Left ventricle myocardium inferior (tissue), 1 donor: ENCODE measurements around the gene SMIM29. TPM values are rescaled to one million over a fixed set of nuclear protein-coding genes. Genes with fewer than 3 reads are reported as not detected.
"Not testable (repeated sequence)": the region's sequence is repeated elsewhere in the genome, so short reads cannot be mapped to it uniquely, and the experiment has no call there.

Experiments
- DNase-seq: peaks from one replicate; pipeline ENCODE4 v3.0.0-alpha.2; 2020
- H3K27ac ChIP-seq: fragments of 200-600 bp; replicated peaks from 2 replicates; pipeline ENCODE4 v1.8.0; 2021
- H3K27me3 ChIP-seq: fragments of 200-600 bp; 2 replicates; pipeline ENCODE4 v1.8.0; 2021; ENCODE audit warnings: low read depth
- H3K36me3 ChIP-seq: fragments of 200-600 bp; 2 replicates; pipeline ENCODE4 v1.8.0; 2021
- H3K4me1 ChIP-seq: fragments of 200-600 bp; 2 replicates; pipeline ENCODE4 v1.8.0; 2021
- H3K4me3 ChIP-seq: fragments of 200-600 bp; 2 replicates; pipeline ENCODE4 v1.8.0; 2021; ENCODE audit warnings: mild to moderate bottlenecking, moderate library complexity
- H3K9me3 ChIP-seq: fragments of 200-600 bp; replicated peaks from 2 replicates; pipeline ENCODE4 v1.8.0; 2021
- intact Hi-C: fragments of 100-400 bp; cut with micrococcal nuclease; formaldehyde crosslinking; loops from one replicate; pipeline ENCODE4 v1.11.0; 2022
- total RNA-seq: library from RNA; stranded (reverse); fragmentation: NEBNext Ultra II Directional; extraction: Animal tissue kit (Norgen Biotek cat#: 25700); gene quantifications from one replicate; pipeline ENCODE4 v1.2.1, GENCODE V29; 2021
- TF ChIP-seq, protein P1 (sequence below): fragments of 200-600 bp; IDR thresholded peaks from 2 replicates; pipeline ENCODE4 v1.8.0; 2021; ENCODE audit warnings: antibody characterized with exemption, mild to moderate bottlenecking, borderline replicate concordance
- donor health status: DM: no; HTN: yes; CAD: no; lungs with severe emphysema.

Gene SMIM29
- total RNA-seq, 1 donor from 2014 or later, result 27.1 TPM

DNA sequence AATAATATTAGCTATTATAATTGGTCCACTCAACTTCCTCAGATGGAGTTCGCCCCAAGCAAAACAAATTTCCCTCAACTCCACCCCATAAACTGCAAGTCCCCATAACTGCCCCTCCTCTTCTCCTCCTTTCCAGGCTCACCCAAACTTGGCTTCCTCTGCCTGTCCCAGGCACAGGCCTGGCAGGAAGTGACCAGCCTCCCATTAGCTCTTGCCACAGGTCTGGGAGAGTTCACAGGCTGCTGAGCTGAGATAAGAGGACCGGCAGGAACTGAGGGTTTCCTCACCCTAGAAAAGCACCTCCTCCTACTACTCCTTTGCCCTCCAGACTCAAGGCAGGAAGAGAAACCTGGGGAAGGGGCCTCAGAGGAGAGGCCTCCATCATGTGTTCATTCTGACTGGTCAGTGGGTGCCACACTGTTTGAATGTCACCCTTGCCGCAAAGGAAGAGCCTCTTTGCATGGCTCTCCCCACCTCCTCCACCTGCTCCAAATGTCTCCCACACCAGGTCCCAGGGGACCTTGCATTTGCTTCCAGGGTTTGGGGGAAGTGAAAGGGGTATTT lies 24.5 kb upstream of the SMIM29 start:
- TF ChIP-seq, protein P1, sequence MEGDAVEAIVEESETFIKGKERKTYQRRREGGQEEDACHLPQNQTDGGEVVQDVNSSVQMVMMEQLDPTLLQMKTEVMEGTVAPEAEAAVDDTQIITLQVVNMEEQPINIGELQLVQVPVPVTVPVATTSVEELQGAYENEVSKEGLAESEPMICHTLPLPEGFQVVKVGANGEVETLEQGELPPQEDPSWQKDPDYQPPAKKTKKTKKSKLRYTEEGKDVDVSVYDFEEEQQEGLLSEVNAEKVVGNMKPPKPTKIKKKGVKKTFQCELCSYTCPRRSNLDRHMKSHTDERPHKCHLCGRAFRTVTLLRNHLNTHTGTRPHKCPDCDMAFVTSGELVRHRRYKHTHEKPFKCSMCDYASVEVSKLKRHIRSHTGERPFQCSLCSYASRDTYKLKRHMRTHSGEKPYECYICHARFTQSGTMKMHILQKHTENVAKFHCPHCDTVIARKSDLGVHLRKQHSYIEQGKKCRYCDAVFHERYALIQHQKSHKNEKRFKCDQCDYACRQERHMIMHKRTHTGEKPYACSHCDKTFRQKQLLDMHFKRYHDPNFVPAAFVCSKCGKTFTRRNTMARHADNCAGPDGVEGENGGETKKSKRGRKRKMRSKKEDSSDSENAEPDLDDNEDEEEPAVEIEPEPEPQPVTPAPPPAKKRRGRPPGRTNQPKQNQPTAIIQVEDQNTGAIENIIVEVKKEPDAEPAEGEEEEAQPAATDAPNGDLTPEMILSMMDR, result no peak
- intact Hi-C loops, result no loop called here
- H3K9me3 ChIP-seq, result no peaks in the 10 kb centered on the region
- no peaks in the 10 kb centered on the region for H3K27me3 ChIP-seq
- no peak overlapping the region for H3K4me3 ChIP-seq
- peaks cover 2% of the 10 kb centered on the region for H3K36me3 ChIP-seq
- H3K27ac ChIP-seq, result peak overlapping the region; percentile 87
- H3K4me1 ChIP-seq, result peaks cover 53% of the 10 kb centered on the region
- DNase-seq, result peak; percentile 52

DNA sequence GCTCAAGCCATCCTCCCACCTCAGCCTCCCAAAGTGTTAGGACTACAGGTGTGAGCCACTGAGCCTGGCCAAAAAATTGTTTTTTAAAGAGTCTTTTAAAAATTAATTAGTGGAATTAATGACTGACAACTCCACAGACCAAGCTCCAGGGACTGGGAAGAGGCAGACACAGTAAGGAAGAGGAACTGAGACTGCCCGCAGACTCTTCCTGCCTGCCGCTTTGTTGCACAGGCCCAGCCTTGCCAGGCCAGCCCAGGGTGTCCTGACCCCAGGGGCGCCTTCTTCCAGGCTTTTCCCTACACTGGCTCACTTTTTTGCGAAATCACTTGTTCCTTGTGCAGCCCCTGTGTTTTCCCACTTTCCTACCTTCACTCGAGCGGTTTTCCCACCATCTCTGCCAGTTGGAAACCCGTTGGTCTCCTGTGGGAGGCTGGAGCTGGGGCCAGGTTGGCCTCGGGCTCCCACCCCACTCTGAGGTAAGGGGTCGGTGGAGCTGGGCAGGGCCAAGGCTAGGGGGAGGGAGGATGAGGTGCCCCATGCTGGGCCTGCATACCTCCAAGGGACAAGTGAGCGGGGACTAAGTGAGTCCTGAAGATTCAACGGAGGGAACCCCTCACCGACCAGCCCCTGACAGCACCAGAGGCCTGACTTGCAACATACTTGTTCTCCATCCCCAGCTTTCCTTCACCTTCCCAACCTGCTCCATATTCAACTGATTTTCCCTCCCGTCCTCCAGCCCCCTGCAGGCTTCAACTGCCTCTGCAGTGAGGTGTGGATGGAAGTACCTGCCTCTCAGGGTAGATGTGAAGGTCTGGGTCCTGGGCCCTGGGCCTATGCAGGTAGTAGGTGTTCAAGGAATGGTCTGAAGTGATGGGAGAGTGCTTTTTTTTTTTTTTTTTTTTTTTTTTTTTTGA lies 23.5 kb upstream of the SMIM29 start:
- peaks cover 43% of the 10 kb centered on the region for H3K4me1 ChIP-seq
- no peaks in the 10 kb centered on the region for H3K36me3 ChIP-seq
- peak; percentile 24 for DNase-seq
- H3K4me3 ChIP-seq, result no peak overlapping the region
- H3K9me3 ChIP-seq, result no peaks in the 10 kb centered on the region
- H3K27ac ChIP-seq, result peak overlapping the region; percentile 87
- intact Hi-C loops, result no loop called here
- H3K27me3 ChIP-seq, result no peaks in the 10 kb centered on the region
- TF ChIP-seq, protein P1, result no peak

DNA sequence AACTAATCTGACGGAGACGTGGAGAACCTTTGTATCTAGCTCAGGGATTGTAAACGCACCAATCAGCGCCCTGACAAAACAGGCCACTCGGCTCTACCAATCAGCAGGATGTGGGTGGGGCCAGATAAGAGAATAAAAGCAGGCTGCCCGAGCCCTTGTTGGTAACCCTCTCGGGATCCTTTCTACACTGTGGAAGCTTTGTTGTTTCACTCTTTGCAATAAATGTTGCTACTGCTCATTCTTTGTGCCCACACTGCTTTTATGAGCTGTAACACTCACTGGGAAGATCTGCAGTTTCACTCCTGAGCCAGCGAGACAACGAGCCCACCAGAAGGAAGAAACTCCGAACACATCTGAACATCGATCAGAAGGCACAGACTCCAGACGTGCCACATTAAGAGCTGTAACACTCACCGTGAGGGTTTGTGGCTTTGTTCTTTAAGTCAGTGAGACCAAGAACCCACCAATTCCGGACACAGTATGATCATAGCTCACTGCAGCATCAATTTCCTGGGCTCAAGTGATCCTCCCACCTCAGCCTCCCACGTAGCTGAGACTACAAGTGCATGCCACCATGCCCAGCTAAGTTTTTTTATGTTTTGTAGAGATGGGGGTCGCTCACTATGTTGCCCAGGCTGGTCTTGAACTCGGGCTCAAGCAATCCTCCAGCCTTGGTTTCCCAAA lies 21.0 kb upstream of the SMIM29 start:
- peaks cover 22% of the 10 kb centered on the region for H3K4me1 ChIP-seq
- H3K27ac ChIP-seq, H3K9me3 ChIP-seq, DNase-seq, H3K27me3 ChIP-seq, H3K4me3 ChIP-seq, H3K36me3 ChIP-seq, intact Hi-C loops: not testable (repeated sequence)

DNA sequence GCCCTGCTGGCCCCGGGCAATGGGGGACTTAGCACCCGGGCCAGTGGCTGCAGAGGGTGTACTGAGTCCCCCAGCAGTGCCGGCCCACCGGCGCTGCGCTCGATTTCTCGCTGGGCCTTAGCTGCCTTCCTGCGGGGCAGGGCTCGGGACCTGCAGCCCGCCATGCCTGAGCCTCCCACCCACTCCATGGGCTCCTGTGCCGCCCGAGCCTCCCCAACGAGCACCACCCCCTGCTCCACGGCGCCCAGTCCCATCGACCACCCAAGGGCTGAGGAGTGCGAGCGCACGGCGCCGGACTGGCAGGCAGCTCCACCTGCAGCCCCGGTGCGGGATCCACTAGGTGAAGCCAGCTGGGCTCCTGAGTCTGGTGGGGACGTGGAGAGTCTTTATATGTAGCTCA lies 20.3 kb upstream of the SMIM29 start:
- H3K36me3 ChIP-seq, intact Hi-C loops: not testable (repeated sequence)

DNA sequence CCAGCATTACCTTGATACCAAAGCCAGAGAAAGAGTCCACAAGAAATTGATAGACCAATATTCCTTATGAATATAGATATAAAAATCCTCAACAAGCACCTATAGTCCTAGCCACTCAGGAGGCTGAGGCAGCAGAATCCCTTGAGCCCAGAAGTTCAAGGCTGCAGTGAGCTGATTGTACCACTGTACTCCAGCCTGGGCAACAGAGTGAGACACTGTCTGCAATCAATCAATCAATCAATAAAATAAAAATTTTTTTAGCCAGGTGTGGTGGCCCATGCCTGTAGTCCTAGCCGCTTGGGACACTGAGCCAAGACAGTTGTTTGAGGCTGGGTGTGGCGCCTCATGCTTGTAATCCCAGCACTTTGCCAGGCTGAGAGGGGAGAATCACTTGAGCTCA lies 18.9 kb upstream of the SMIM29 start:
- H3K4me3 ChIP-seq, result no peak overlapping the region
- H3K9me3 ChIP-seq, result peaks cover 11% of the 10 kb centered on the region
- no peaks in the 10 kb centered on the region for H3K36me3 ChIP-seq
- no peaks in the 10 kb centered on the region for H3K27me3 ChIP-seq
- TF ChIP-seq, protein P1, result no peak
- intact Hi-C loops, result no loop called here
- peaks cover 7% of the 10 kb centered on the region for H3K4me1 ChIP-seq
- no peak for DNase-seq
- H3K27ac ChIP-seq, result no peak overlapping the region

More for the DNA sequence above, 20.3 kb upstream of the SMIM29 start:
- DNase-seq, H3K27ac ChIP-seq, H3K27me3 ChIP-seq, H3K9me3 ChIP-seq, H3K4me3 ChIP-seq: not testable (repeated sequence)
- H3K4me1 ChIP-seq, result peaks cover 19% of the 10 kb centered on the region

DNA sequence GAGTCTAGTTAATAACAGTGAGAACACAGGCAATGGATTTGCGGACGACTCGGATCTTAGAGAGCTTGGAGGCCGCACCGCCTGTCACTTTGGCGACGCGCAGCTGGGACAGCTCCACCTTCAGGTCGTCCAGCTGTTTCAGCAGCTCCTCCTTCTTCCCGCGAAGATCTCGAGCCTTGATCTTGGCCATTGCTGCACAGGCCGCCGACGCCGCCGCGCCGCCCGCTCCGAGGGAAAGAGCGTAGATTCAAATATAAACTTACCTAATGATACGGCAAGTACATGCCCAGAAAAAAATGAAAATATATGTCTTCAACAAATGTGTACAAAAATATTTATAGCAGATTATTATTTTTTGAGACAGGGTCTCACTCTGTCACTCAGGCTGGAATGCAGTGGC lies 14.7 kb upstream of the SMIM29 start:
- DNase-seq, H3K4me3 ChIP-seq, H3K27ac ChIP-seq, H3K27me3 ChIP-seq, intact Hi-C loops, H3K36me3 ChIP-seq, H3K4me1 ChIP-seq: not testable (repeated sequence)
- peaks cover 12% of the 10 kb centered on the region for H3K9me3 ChIP-seq
